Caco-2 (cell line): Measurements from ENCODE around the gene HIBCH. TPM values are rescaled to one million over a fixed set of nuclear protein-coding genes. Genes with fewer than 3 reads are reported as not detected.

ENCODE experiments used
- BruUV-seq: library from RNA; stranded (reverse); fragments of 400-500 nt; replicated peaks from 2 replicates; lab custom pipeline; 2021; lab: Mats Ljungman, UMichigan
- CTCF ChIA-PET: fragments of 300-600 bp; sonication (Branson Sonifier 250); formaldehyde crosslinking; loops from one replicate; lab custom pipeline; 2022; ENCODE audit warnings: antibody characterized with exemption; lab: Charles Lee
- POLR2A ChIA-PET: fragments of 300-600 bp; sonication (Branson Sonifier 250); formaldehyde crosslinking; loops from one replicate; lab custom pipeline; 2022; ENCODE audit warnings: antibody characterized with exemption; lab: Charles Lee
- DNase-seq, 2 experiments: peaks; one replicate each; pipeline versions ENCODE4 v3.0.0 to v3.0.0-alpha.2; 2020 to 2022
- H3K27me3 ChIP-seq: replicated peaks from 2 replicates; pipeline ENCODE4 v1.6.0; 2011; ENCODE audit warnings: low read length; ENCODE audit not compliant: control insufficient read depth, insufficient read depth
- H3K36me3 ChIP-seq: 2 replicates; pipeline ENCODE4 v1.5.1; 2011; ENCODE audit warnings: low read length; ENCODE audit not compliant: control insufficient read depth, insufficient read depth
- H3K4me1 ChIP-seq: fragments of 250-450 bp; sonication (Bioruptor Pico); 2 replicates; pipeline ENCODE4 v1.5.1; 2020; ENCODE audit warnings: mild to moderate bottlenecking
- H3K4me3 ChIP-seq: 2 replicates; pipeline ENCODE4 v1.5.1; 2011; ENCODE audit warnings: low read depth, mild to moderate bottlenecking, control low read depth, low read length
- H3K9me3 ChIP-seq: fragments of 250-450 bp; sonication (Bioruptor Pico); 2 replicates; pipeline ENCODE4 v1.5.1; 2020; ENCODE audit warnings: mild to moderate bottlenecking, moderate library complexity
- H3K27ac Mint-ChIP-seq: one replicate; pipeline ENCODE4 v1.8.0; 2022; ENCODE audit warnings: mixed read lengths; ENCODE audit not compliant: unreplicated experiment
- H3K27me3 Mint-ChIP-seq: one replicate; pipeline ENCODE4 v1.8.0; 2022; ENCODE audit warnings: mixed read lengths; ENCODE audit not compliant: insufficient read depth, unreplicated experiment
- H3K36me3 Mint-ChIP-seq: one replicate; pipeline ENCODE4 v1.8.0; 2022; ENCODE audit warnings: mild to moderate bottlenecking, mixed read lengths; ENCODE audit not compliant: insufficient read depth, unreplicated experiment
- H3K4me1 Mint-ChIP-seq: one replicate; pipeline ENCODE4 v1.8.0; 2022; ENCODE audit warnings: low read depth, mixed read lengths; ENCODE audit not compliant: unreplicated experiment
- H3K4me3 Mint-ChIP-seq: one replicate; pipeline ENCODE4 v1.8.0; 2022; ENCODE audit warnings: mild to moderate bottlenecking, moderate library complexity, mixed read lengths; ENCODE audit not compliant: unreplicated experiment
- H3K9me3 Mint-ChIP-seq: one replicate; pipeline ENCODE4 v1.8.0; 2022; ENCODE audit warnings: mixed read lengths; ENCODE audit not compliant: unreplicated experiment
- CTCF ChIP-seq, 2 experiments: fragments of 200-600 bp in 1 of 2; IDR thresholded peaks; 1 replicate in 1 of 2; 2 replicates in 1 of 2; pipeline versions ENCODE4 v1.5.1 to v1.8.0; 2011 to 2022; ENCODE audit warnings: antibody characterized with exemption in 1 of 2, control low read depth in 1 of 2, inconsistent platforms in 1 of 2, low read depth in 1 of 2, low read length in 1 of 2, mild to moderate bottlenecking in 1 of 2, moderate library complexity in 1 of 2; ENCODE audit not compliant: insufficient read depth in 1 of 2, severe bottlenecking in 1 of 2, unreplicated experiment in 1 of 2
- intact Hi-C: fragments of 100-400 bp; cut with micrococcal nuclease; formaldehyde crosslinking; loops from one replicate; pipeline ENCODE4 v1.10.0; 2022; ENCODE audit not compliant: unreplicated experiment
- total RNA-seq: library from RNA; stranded (reverse); gene quantifications from 2 replicates; pipeline ENCODE4 v1.2.3, GENCODE V29; 2022

The HIBCH gene
- total RNA-seq, 1 experiment from 2014 or later, result 34.4 TPM

- Histone ChIP-seq H3K27me3 (no peaks in the 10 kb centered on the region), H3K4me1 (no peaks in the 10 kb centered on the region), H3K4me3 (no peak overlapping the region), H3K36me3 (peaks cover 2% of the 10 kb centered on the region; the same call in 1 of the 2 replicates), H3K9me3 (peaks cover 9% of the 10 kb centered on the region; the same call in 1 of the 2 replicates)
- Mint-ChIP-seq H3K27ac (no peak overlapping the region), H3K9me3 (peaks cover 13% of the 10 kb centered on the region), H3K27me3 (no peaks in the 10 kb centered on the region), H3K4me3 (no peak overlapping the region), H3K4me1 (no peaks in the 10 kb centered on the region), H3K36me3 (peaks cover 20% of the 10 kb centered on the region)
- TF ChIP-seq CTCF (IDR thresholded peaks at IDR 0.05; ENCODE audit: insufficient read depth in 1 of 2, low read depth in 1 of 2, low read length in 1 of 2, severe bottlenecking in 1 of 2, unreplicated experiment in 1 of 2), result no peak
- CTCF ChIA-PET, result no interaction called here
- no TSS peak for BruUV-seq
- intact Hi-C loops, result no loop called here
- POLR2A ChIA-PET, result no interaction called here
- no peak for DNase-seq
These were observed 65.4 kb downstream of the HIBCH start for GRCh38 chr2:190254063-190254850.

- no TSS peak for BruUV-seq
These were observed 69.2 kb downstream of the HIBCH start for GRCh38 chr2:190250421-190250820.

GRCh38 chr2:190235551-190236075, 84.0 kb downstream of the HIBCH start:
- BruUV-seq, result no TSS peak
- no peak overlapping the region for H3K4me3 ChIP-seq
- no peak overlapping the region for H3K4me3 Mint-ChIP-seq
- no peaks in the 10 kb centered on the region for H3K27me3 ChIP-seq
- H3K36me3 ChIP-seq, result no peaks in the 10 kb centered on the region
- DNase-seq, result no peak
- no peaks in the 10 kb centered on the region for H3K4me1 Mint-ChIP-seq
- H3K27me3 Mint-ChIP-seq, result no peaks in the 10 kb centered on the region
- CTCF ChIA-PET, result no interaction called here
- POLR2A ChIA-PET, result no interaction called here
- H3K9me3 ChIP-seq, result no peaks in the 10 kb centered on the region; the same call in 1 of the 2 replicates
- no peaks in the 10 kb centered on the region for H3K4me1 ChIP-seq
- intact Hi-C loops, result no loop called here
- H3K27ac Mint-ChIP-seq, result no peak overlapping the region
- peaks cover 25% of the 10 kb centered on the region for H3K9me3 Mint-ChIP-seq
- no peak for TF ChIP-seq CTCF (IDR thresholded peaks at IDR 0.05; ENCODE audit: insufficient read depth in 1 of 2, low read depth in 1 of 2, low read length in 1 of 2, severe bottlenecking in 1 of 2, unreplicated experiment in 1 of 2)
- peaks cover 19% of the 10 kb centered on the region for H3K36me3 Mint-ChIP-seq

More at GRCh38 chr2:190250421-190250820, 69.2 kb downstream of the HIBCH start:
- no peak for TF ChIP-seq CTCF (IDR thresholded peaks at IDR 0.05; ENCODE audit: insufficient read depth in 1 of 2, low read depth in 1 of 2, low read length in 1 of 2, severe bottlenecking in 1 of 2, unreplicated experiment in 1 of 2)
- Mint-ChIP-seq H3K27ac (no peak overlapping the region), H3K36me3 (peaks cover 6% of the 10 kb centered on the region), H3K9me3 (no peaks in the 10 kb centered on the region), H3K27me3 (no peaks in the 10 kb centered on the region), H3K4me1 (no peaks in the 10 kb centered on the region), H3K4me3 (no peak overlapping the region)
- no peaks in the 10 kb centered on the region for H3K9me3 ChIP-seq
- POLR2A ChIA-PET, result no interaction called here
- H3K27me3 ChIP-seq, result no peaks in the 10 kb centered on the region
- intact Hi-C loops, result no loop called here
- H3K36me3 ChIP-seq, result no peaks in the 10 kb centered on the region
- H3K4me1 ChIP-seq, result no peaks in the 10 kb centered on the region
- H3K4me3 ChIP-seq, result no peak overlapping the region
- CTCF ChIA-PET, result no interaction called here
- DNase-seq, result no peak
